A673 (cell line): Measurements from ENCODE around the gene KYAT1.

Source experiments
- EZH2 ChIP-seq: fragments of 200-600 bp; sonication (generic); IDR thresholded peaks from 2 replicates; pipeline ENCODE4 v1.6.1; 2017; ENCODE audit warnings: borderline replicate concordance, low read depth, mild to moderate bottlenecking, mixed read lengths, antibody characterized with exemption, low read length; ENCODE audit not compliant: poor library complexity, severe bottlenecking
- TF ChIP-seq, protein P1 (sequence below): fragments of 300-800, 200-600 bp; sonication (generic); conservative IDR thresholded peaks from 2 replicates; pipeline ENCODE4 v1.5.1; 2017; ENCODE audit warnings: low read depth, mild to moderate bottlenecking, antibody characterized with exemption, low read length, moderate library complexity, mixed read lengths

DNA sequence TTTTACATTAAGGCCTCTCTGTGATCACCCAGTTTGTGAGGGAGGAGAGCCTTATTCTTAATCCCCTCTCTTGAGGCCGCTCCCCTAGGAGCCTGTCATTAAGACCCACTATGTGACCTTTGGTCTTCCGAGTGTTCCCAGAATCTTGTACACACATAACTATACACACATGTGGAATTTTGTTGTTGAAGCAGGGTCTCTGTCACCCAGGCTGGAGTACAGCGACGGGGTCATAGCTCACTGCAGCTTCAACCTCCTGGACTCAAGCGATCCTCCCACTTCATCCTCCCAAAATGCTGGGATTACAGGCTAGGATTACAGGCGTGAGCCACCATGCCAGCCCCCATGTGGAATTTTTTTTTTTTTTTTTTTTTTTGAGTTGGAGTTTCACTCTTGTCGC lies 24.2 kb upstream of the KYAT1 start:
- TF ChIP-seq, protein P1, sequence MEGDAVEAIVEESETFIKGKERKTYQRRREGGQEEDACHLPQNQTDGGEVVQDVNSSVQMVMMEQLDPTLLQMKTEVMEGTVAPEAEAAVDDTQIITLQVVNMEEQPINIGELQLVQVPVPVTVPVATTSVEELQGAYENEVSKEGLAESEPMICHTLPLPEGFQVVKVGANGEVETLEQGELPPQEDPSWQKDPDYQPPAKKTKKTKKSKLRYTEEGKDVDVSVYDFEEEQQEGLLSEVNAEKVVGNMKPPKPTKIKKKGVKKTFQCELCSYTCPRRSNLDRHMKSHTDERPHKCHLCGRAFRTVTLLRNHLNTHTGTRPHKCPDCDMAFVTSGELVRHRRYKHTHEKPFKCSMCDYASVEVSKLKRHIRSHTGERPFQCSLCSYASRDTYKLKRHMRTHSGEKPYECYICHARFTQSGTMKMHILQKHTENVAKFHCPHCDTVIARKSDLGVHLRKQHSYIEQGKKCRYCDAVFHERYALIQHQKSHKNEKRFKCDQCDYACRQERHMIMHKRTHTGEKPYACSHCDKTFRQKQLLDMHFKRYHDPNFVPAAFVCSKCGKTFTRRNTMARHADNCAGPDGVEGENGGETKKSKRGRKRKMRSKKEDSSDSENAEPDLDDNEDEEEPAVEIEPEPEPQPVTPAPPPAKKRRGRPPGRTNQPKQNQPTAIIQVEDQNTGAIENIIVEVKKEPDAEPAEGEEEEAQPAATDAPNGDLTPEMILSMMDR = no peak
- TF ChIP-seq EZH2 = no peak
